HG02938 (cell line): ENCODE data around the gene IL12A.
A peak's percentile ranks its signal among the peaks of the same experiment; 100 is the strongest.

ENCODE experiments used
- ATAC-seq: cut with Tn5 transposase; IDR thresholded peaks from one replicate; pipeline ENCODE4 v1.9.1; 2021; ENCODE audit warnings: mild to moderate bottlenecking, moderate library complexity; ENCODE audit not compliant: unreplicated experiment

IL12A gene

DNA sequence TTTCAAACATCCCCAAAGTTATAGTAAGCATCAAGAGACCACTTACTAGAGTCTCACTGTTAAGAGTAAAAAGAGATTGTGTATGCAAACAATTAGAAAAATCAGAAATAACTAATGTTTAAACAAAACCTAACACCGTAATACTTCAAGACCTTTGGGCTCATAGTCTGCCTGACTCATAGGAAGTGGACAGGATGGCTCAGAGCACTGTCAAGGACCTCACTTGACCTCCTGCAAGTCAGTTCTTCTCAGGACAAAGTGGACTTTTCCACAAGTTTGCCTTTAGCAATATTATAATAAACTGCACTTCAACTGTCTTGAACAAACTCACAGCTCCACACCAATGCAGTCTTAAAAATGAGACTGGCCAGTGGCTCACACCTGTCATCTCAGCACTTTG, 34.8 kb downstream of the IL12A start:
- ATAC-seq: no peak

- ATAC-seq: peak; percentile 91
Observed at GRCh38 chr3:160027541-160028195, 39.0 kb downstream of the IL12A start.

DNA sequence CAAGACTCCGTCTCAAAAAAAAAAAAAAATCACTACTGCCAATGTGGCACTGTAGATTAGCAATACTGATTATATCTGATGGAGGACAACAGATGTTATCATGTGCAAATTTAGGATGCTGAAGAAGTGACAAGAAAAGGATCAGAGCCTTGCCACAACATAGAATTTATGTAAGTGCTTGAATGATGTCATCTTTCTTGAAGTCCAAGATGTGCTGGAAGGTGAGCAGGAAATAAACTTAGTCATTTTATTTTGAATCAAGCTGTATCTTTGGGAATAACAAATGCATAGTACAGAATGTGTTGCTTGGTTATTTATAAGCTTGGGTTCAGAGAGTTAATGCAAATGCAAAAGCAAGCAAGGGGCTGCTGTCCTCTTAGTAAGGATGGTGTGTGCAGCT, 47.1 kb downstream of the IL12A start:
- ATAC-seq: no peak

GRCh38 chr3:160038862-160039562, 50.4 kb downstream of the IL12A start:
- peak; percentile 42 for ATAC-seq

GRCh38 chr3:160040181-160040580, 51.5 kb downstream of the IL12A start:
- ATAC-seq: no peak

- ATAC-seq: no peak
Observed at GRCh38 chr3:160041465-160041864, 52.8 kb downstream of the IL12A start.

DNA sequence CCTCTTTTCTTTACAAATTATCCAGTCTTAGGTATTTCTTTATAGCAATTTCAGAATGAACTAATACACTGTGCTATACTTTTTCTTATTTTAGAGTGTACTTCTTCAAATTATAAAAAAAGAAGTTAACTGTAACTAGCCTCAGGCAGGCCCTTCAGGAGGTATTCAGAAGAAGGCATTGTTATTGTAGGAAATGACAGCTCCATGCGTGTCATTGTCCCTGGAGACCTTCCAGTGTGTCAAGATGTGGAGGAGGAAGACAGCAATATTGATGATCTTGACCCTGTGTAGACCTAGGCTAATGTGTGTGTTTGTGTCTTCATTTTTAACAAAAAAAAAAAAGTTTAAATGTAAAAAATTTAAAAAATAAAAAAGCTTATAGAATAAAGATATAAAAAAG, 55.5 kb downstream of the IL12A start:
- no peak for ATAC-seq
